ENCODE data around the gene POLG2.

- no peak for TF ChIP-seq CTCF (IDR thresholded peaks at IDR 0.05)
- no peak for TF ChIP-seq POLR2A (IDR thresholded peaks at IDR 0.05)
Measured at GRCh38 chr17:64460955-64461354, 35.9 kb downstream of the POLG2 start.

Measured in testis (tissue), 2 donors.